GM12864 (cell line): ENCODE measurements around the gene NFYA.

Source experiments
- DNase-seq: peaks from one replicate; pipeline ENCODE4 v3.0.0-alpha.2; 2011; ENCODE audit warnings: low read depth
- H3K4me3 ChIP-seq: 2 replicates; pipeline ENCODE4 v1.5.1; 2011; ENCODE audit warnings: mild to moderate bottlenecking, low read depth, low read length, control low read depth
- TF ChIP-seq, protein P1 (sequence below): IDR thresholded peaks from 2 replicates; pipeline ENCODE4 v1.5.1; 2011; ENCODE audit warnings: low read depth, mild to moderate bottlenecking, moderate library complexity, low read length, control low read depth, inconsistent platforms; ENCODE audit errors: missing control alignments

NFYA gene

DNA sequence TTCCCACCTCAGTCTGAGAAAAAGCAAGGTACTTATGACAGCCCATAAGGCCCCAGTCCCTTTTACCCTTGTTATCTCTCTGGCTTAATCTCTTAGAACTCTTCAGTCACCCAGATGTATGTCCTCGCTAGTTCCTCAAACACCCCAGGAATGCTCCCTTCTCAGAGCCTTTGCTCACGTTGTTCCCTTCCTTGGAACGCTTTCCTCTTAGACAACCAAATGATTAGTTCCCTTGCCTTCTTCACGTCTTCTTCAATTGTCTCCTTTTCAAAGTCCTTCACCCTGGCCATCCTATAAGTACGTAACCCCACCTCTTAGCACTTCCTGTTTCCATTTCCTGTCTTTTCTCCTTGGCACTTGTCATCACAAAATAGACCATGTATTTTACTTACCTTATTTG, 20.9 kb upstream of the NFYA start:
- DNase-seq = no peak
- no peak overlapping the region for H3K4me3 ChIP-seq
- TF ChIP-seq, protein P1, sequence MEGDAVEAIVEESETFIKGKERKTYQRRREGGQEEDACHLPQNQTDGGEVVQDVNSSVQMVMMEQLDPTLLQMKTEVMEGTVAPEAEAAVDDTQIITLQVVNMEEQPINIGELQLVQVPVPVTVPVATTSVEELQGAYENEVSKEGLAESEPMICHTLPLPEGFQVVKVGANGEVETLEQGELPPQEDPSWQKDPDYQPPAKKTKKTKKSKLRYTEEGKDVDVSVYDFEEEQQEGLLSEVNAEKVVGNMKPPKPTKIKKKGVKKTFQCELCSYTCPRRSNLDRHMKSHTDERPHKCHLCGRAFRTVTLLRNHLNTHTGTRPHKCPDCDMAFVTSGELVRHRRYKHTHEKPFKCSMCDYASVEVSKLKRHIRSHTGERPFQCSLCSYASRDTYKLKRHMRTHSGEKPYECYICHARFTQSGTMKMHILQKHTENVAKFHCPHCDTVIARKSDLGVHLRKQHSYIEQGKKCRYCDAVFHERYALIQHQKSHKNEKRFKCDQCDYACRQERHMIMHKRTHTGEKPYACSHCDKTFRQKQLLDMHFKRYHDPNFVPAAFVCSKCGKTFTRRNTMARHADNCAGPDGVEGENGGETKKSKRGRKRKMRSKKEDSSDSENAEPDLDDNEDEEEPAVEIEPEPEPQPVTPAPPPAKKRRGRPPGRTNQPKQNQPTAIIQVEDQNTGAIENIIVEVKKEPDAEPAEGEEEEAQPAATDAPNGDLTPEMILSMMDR = no peak

DNA sequence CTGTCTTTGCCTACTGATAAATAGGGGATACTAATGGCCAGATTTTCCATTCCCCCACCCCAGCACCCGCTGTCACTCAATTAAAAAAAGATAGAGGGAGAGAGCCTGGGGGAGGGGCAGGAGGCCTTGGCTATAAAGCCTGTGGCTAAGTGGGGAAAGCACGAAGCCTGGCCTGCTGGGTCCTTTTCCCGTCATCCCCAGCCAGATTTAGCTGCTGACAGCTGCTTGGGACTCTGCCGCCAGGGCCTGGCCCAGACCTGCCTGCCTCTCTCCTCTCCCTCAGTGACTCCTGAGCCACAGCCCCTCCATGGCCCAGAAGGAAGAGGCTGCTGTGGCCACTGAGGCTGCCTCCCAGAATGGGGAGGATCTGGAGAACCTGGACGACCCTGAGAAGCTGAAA, 19.7 kb upstream of the NFYA start, which contains the start of gene APOBEC2:
Gene APOBEC2 (plus strand): TSS at position 162 of the 400 bp plus-strand sequence. CDS start 146 bp downstream, at position 308.
- DNase-seq = no peak
- no peak within 1 kb of the TSS for H3K4me3 ChIP-seq

DNA sequence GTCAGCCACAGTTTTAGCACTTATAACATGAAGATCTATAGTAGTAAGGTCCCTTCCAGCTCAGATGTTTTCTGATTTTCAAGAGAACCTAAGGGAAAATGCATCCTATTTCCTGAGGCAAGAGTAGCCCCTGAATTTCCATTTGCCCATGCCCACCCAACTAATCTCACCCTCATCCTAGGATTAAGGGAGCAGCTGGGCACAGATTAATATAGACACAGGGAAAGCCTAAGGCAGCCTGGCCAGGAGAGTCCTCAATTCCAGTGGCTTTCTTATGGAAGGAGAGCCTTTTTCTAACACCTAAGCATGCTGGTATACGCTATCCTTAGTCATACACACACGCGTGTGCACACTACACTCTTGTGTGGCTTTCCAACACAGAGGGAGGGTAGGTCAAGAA, 18.3 kb upstream of the NFYA start:
- no peak for DNase-seq

More for the DNA sequence above, 19.7 kb upstream of the NFYA start, which contains the start of gene APOBEC2:
- TF ChIP-seq, protein P1 = no peak

DNA sequence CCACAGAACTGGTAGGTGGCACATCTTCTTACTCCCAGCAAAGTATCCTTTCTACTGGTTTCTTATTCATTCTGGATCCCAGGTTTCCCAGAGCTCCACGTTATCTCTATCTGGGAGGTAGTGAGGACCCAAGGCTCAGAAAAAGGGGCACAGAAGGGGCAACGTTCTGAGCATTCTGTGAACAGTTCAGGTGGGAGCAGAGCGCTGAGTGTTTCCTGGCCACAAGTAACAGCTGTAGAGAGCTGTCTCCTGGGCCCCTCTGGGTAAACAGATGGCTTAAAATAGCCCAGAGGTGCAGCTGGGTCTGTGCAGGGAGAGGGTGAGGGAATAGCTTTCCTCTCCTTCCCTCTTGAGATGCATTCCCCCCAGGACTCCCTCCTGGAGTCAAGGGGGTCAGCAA, 17.6 kb upstream of the NFYA start:
- no peak overlapping the region for H3K4me3 ChIP-seq
- TF ChIP-seq, protein P1 = no peak
- no peak for DNase-seq

More for the DNA sequence above, 18.3 kb upstream of the NFYA start:
- no peak overlapping the region for H3K4me3 ChIP-seq
- TF ChIP-seq, protein P1 = no peak

DNA sequence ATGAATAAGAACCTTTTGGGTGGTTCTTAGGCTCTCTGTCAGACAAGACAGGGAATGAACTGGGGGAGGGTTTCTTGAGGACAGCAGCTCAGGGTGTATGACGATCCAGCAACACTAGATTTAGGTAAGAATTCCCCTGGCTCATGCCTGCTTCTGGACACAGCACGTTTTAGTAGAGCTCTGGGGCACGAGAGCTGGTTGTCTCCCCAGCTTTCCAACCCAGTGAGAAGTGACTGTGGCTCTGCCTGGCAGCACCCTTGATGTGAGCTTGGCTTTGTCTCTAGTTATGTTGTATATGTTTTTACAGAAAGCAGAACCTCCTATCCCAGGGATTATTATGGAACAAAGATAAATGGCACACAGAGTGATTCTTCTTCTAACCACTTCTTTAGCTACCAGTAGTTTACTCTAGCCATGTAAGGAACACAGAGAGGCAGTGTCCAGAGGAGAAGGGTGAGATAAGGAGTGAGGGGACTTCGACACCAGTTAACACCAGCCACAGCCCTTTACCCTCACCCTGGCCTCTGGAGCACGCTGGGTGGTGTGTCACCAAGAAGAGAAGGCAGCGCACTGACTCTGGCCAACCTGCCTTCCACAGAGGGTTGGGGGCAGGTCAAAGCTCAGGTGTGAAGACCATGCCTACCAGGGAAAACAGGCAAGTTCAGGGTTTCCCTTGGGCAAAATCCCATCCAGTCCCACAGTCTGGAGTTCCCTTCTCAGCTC, 15.8 kb upstream of the NFYA start:
- no peak for DNase-seq
- H3K4me3 ChIP-seq = no peak overlapping the region
- TF ChIP-seq, protein P1 = no peak

DNA sequence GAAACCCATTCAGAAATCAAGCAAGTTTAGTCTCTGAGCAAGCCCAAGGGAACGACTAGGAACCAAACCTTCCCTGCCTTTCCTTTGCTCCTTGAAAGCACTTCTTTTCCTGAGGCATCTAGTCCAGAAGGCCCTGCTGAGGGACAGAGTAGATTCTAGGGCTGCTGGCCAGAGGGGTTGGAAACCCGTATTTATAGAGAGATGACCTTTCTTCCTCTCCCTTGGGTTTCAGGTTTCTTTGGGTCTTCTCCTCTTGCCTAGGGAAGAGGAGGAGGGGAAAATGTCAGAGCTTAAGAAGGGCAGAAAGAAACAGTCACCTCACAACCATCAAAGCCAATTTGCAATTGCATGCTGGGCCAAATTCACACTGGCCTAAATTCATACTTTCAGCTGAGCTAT, 14.0 kb upstream of the NFYA start:
- TF ChIP-seq, protein P1 = peak; percentile 1
- no peak overlapping the region for H3K4me3 ChIP-seq

DNA sequence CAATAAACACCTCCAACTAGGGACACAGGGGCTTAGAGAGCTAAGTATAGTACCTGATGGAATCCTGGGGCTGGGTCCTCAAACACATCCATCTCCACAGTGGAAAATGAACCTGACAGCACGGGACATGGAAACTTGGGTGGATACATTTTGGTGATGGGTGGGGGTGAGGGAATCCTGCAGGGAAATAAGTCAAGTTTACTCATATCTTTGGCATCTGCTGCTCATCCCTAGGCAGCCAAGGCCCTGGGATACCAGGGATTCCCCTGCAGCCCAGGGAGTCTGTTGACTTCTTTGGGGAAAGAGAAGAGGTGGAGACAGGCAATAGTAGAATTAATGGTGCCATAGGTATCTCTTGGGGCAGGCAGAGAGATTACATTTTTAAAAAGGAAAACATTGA, 13.2 kb upstream of the NFYA start:
- TF ChIP-seq, protein P1 = no peak
- no peak for DNase-seq

More for the DNA sequence above, 14.0 kb upstream of the NFYA start:
- no peak for DNase-seq

More for the DNA sequence above, 13.2 kb upstream of the NFYA start:
- no peak overlapping the region for H3K4me3 ChIP-seq
